Stimulated activated memory B cell treated with anti-CD40 and anti-IgM and Interleukin-4, amounts not matched to agents 10 μg/mL and 1 μg/mL and 100 μg/mL, for 72 hours (primary cell): ENCODE data around the gene CDH4.

Source experiments
- ATAC-seq: fragments of 150-1000 bp; cut with Tn5 transposase; 2 replicates; pipeline ENCODE4 v1.10.0; 2021
- H3K27ac Mint-ChIP-seq: one replicate; pipeline ENCODE4 v1.8.0; 2022; ENCODE audit warnings: mild to moderate bottlenecking, mixed read lengths
- H3K27me3 Mint-ChIP-seq: one replicate; pipeline ENCODE4 v1.8.0; 2022; ENCODE audit warnings: mixed read lengths
- H3K36me3 Mint-ChIP-seq: one replicate; pipeline ENCODE4 v1.8.0; 2022; ENCODE audit warnings: mixed read lengths
- H3K4me1 Mint-ChIP-seq: one replicate; pipeline ENCODE4 v1.8.0; 2022; ENCODE audit warnings: mixed read lengths
- H3K4me3 Mint-ChIP-seq: one replicate; pipeline ENCODE4 v1.8.0; 2022; ENCODE audit warnings: mild to moderate bottlenecking, moderate library complexity, mixed read lengths
- H3K9me3 Mint-ChIP-seq: one replicate; pipeline ENCODE4 v1.8.0; 2022; ENCODE audit warnings: mixed read lengths

CDH4 gene

DNA sequence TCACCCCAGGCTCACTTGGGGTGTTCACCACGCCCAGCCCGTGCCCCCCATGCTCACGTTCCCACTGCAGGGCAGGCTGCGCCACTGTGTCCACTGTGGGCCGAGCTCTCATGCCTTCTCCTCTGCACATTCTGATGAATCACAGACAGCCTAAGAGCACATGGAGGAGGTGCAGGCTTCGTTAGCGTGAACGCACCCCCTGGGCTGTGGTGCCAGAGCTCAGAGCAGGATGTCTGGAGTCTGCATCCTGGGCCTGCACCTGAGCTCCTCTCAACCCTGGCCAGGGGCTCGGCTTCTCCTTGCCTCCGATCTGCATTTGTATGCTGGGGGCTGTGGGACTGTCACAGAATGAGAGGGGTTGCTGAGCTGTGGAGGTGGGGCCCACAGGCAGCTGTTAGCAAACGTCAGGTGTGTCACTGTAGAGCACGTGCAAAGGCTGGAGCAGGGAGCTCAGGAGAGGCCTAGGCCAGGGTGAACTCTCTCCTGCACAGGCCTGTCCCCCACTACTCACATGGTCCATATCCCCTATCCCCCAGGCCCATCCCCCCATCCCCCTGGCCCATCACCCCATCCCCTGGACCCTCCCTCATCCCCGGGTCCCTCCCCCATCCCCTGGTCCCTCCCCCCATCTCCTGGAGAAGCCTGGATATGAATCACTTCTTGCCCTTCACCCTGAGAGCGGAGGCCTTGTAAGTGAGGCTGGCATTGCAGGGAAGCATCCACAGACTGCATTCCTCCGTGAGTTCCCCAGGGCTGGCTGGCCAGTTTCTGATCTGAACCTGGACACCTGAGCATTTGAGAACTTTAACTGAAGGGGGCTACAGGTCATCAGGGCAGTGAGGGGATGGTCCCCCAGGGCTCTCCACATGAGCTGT is 504.1 kb downstream of the CDH4 start:
- Mint-ChIP-seq H3K27me3 (no peaks in the 10 kb centered on the region), H3K4me3 (no peak overlapping the region), H3K9me3 (no peaks in the 10 kb centered on the region), H3K27ac (no peak overlapping the region), H3K36me3 (no peaks in the 10 kb centered on the region), H3K4me1 (no peaks in the 10 kb centered on the region)
- no peak for ATAC-seq

DNA sequence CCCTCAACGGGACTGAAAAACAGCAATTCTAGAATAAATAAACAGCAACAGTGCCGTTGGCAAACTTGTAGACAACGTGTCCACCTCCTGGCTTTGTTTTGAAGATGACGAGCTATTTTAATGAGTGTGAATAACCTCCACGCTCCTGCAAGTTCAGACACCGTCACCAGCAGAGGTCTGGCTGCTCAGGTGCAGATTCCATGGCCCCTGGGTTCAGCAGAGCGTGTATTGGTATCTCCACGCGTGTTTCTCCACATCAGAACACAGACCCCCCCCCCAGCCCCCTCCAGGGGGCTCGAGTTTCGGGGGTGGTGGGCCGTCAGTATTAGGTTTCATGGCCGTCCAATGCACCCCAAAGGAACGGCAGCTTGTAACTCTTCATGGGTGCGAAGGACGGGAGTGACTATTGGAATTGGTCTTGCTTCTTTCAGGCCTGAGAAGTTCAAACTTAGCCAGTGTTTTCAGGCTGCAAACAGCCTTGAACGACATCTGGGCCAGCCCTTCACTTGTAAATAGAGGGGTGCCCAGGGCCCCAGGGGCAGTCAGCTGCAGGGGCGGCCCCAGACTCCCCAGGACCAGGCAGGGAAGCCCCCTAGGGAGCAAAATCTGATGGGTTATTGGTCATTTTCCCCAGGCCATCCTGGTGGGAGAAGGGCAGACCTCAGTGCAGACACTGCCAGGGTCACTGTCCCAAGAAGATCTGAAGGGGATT is 505.1 kb downstream of the CDH4 start:
- Mint-ChIP-seq H3K27me3 (no peaks in the 10 kb centered on the region), H3K4me3 (no peak overlapping the region), H3K4me1 (no peaks in the 10 kb centered on the region), H3K36me3 (no peaks in the 10 kb centered on the region), H3K9me3 (no peaks in the 10 kb centered on the region), H3K27ac (no peak overlapping the region)
- no peak for ATAC-seq

DNA sequence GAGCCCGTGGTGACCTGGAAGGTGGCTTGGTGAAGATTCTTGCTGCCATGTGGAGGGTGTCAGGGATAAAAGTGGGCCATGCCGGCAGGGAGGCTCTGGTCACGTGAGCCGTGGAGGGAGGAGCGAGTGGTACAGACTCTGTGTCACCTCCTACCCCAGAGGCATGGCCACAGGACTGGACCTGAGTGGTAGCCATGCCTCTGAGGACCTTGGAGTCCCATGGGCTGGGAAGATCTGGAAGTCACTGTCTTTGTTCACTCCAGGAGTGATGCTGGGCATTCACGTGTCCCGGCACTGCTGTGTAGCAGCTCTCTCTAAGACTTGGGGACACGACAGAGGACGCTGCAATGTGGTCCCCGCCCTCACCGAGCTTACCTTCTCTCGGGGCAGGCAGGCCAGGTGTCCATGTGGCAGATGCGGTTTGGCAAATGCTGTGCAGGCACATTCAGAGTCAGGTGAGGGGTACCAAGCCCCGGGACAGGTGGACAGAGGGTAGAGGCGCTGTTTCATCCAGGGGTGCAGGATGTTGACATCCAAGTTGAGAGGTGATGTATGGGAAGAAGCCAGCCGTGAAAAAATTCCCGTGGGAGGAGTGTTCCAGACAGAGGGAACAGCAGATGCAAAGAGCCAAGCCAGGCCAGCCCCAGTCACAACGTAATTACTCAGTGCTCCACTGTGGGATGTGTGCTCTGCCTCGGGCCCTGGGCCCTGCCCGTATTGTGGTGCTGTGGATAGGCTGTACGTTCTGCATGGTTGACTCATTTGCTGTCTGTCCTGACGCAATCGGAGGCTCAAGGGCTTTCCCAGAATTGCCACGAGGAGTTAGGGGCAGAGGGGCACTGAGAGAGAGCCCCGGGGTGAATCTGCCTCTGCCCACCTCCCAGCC is 505.9 kb downstream of the CDH4 start:
- Mint-ChIP-seq H3K9me3 (no peaks in the 10 kb centered on the region), H3K36me3 (no peaks in the 10 kb centered on the region), H3K27ac (no peak overlapping the region), H3K4me1 (no peaks in the 10 kb centered on the region), H3K4me3 (no peak overlapping the region), H3K27me3 (no peaks in the 10 kb centered on the region)
- ATAC-seq, result no peak

DNA sequence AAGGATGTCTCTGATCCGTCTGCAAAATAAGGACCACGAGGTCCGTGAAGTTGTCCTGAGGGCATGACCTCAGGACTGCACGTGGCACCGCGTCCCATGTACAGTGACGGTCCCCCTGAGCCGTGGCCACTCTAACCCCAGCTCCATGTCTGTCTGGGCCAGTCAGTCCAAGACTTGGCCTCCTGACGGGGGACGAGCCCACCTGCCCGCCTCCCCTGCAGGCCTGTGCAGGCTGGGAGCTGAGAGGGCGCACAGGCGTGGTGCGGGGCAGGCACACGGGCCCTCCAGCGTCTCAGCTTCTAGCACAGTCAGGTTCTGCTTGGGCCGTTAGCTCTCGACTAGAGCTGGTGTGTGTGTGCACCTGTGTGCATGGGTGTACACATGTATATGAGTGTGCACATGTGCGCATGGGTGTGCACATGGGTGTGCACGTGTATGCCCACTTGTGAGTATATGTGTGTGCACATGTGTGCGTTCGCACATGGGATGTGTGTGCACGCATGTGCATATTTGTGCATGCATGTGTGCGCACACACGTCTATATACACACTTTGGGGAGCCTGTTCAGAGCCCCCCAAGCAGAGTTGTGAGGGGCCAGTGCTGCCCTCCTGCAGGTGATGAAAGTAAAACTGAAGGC is 506.6 kb downstream of the CDH4 start:
- H3K27me3 Mint-ChIP-seq, result no peaks in the 10 kb centered on the region
- H3K4me1 Mint-ChIP-seq, result no peaks in the 10 kb centered on the region
- no peak for ATAC-seq
- no peak overlapping the region for H3K4me3 Mint-ChIP-seq
- H3K27ac Mint-ChIP-seq, result no peak overlapping the region
- no peaks in the 10 kb centered on the region for H3K36me3 Mint-ChIP-seq
- H3K9me3 Mint-ChIP-seq, result no peaks in the 10 kb centered on the region

DNA sequence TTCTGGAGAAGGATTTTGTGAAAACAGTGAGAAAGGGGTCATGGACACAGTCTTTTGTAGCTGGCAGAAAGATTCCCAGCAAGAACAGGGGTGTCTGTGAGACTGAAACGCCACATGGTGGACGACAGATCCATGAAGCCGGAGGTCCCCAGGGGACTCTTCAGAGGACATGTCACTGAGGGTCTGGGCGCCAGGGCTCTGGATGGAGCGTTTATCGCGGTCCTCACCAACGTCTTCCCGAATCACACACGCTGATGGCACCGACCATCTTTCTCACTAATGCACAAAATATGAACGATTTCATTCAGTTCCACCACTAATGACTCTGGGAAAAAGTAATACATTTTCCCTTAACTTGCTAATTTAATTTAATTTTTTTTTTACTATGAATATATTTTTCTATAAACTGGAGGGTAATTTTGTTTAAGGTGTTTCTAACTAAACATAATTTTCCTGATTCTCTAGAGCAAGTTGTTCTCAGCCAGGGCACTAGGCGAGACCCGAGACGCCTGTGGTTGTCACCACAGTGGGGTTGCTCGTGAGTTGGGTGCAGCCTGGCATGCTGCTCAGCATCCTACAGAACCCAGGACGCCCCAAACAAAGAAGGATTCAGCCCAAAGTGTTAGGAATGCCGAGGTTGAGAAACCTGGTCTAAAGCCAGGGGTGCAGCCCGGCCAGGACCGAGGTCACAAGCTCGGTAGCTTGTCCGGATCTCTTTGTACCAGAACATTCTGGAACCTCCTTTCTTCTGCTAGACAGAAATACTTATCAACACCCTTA is 507.4 kb downstream of the CDH4 start:
- H3K9me3 Mint-ChIP-seq, result no peaks in the 10 kb centered on the region
- H3K27me3 Mint-ChIP-seq, result no peaks in the 10 kb centered on the region
- no peaks in the 10 kb centered on the region for H3K4me1 Mint-ChIP-seq
- no peak overlapping the region for H3K4me3 Mint-ChIP-seq
- no peak for ATAC-seq
- no peak overlapping the region for H3K27ac Mint-ChIP-seq
- no peaks in the 10 kb centered on the region for H3K36me3 Mint-ChIP-seq

DNA sequence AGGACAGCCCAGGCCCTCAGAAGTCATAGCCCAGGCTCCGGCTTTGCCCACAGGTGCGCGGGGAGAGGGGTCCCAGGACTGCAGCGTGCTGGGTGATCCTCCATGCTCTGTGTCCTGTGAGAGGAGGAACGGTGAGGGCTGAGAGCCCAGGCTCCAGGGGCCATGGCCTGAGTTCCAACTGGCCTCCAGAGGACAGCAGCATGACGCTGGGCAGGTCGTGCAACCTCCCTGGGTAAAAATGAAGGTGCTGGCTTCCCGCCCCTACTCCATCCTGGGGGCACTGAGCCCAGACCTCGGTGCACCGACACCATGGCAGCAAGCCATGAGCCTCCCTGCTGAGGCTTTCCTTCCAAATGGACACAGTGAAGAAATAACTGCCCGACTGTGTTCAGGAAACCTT is 508.3 kb downstream of the CDH4 start:
- no peaks in the 10 kb centered on the region for H3K4me1 Mint-ChIP-seq
- no peaks in the 10 kb centered on the region for H3K27me3 Mint-ChIP-seq
- no peak for ATAC-seq
- H3K36me3 Mint-ChIP-seq, result no peaks in the 10 kb centered on the region
- no peak overlapping the region for H3K4me3 Mint-ChIP-seq
- no peak overlapping the region for H3K27ac Mint-ChIP-seq
- H3K9me3 Mint-ChIP-seq, result no peaks in the 10 kb centered on the region

DNA sequence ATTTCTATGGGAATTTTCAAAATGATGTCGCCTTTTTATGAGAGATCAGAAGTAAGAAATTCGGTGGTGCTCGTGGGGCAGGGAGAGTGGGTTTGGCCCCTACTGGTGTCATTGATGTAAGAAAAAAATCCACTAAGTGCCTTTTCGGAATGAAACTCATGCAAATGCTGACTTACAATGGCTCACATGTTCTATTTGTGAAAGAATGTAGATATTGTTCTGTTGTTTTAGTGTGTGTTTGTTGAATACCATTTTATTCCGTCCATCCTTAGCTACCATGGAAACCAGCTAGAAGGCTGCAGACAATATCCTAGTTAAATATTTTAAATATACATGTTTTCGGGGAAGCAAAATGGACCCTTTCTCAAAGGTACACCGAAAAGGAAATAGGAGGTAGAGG is 508.7 kb downstream of the CDH4 start:
- H3K27ac Mint-ChIP-seq, result no peak overlapping the region
- H3K27me3 Mint-ChIP-seq, result no peaks in the 10 kb centered on the region
- H3K4me1 Mint-ChIP-seq, result no peaks in the 10 kb centered on the region
- H3K9me3 Mint-ChIP-seq, result no peaks in the 10 kb centered on the region
- H3K4me3 Mint-ChIP-seq, result no peak overlapping the region
- no peak for ATAC-seq
- H3K36me3 Mint-ChIP-seq, result no peaks in the 10 kb centered on the region

DNA sequence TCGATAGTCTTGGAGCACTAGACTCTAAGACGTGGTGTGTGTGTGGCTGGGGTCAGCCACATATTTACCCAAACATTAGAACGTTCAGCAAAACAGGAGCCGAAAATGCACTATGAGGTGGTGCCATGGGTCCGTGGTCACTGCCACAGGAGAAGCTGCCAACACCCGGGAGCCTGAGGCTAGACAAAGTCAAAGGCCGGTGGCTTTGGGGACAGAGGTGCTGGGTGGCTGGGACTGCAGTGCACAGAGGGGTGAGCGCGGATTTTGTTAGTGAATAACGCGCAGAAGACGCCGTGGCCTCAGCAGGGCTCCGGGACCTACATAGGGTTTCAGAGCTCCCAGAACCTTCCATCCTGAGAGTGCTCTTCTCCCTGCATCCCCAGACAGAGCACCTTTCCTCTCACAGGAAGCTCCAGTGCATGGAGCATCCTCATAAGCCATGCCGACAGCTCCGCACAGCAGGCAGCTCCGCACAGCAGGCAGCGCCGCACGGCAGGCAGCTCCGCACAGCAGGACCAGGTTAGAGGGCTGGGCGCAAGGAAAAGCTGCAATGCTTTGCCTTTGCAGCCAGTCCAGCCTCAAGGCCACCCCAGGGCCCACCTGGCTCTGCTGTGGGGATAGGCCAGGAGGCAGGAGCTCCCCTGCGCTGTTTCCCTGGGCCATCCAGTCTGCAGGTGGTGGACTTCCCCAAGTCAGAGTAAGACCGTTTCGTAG is 509.5 kb downstream of the CDH4 start:
- Mint-ChIP-seq H3K4me3 (no peak overlapping the region), H3K36me3 (no peaks in the 10 kb centered on the region), H3K27me3 (peaks cover 7% of the 10 kb centered on the region), H3K9me3 (no peaks in the 10 kb centered on the region), H3K27ac (no peak overlapping the region), H3K4me1 (no peaks in the 10 kb centered on the region)
- ATAC-seq, result no peak

DNA sequence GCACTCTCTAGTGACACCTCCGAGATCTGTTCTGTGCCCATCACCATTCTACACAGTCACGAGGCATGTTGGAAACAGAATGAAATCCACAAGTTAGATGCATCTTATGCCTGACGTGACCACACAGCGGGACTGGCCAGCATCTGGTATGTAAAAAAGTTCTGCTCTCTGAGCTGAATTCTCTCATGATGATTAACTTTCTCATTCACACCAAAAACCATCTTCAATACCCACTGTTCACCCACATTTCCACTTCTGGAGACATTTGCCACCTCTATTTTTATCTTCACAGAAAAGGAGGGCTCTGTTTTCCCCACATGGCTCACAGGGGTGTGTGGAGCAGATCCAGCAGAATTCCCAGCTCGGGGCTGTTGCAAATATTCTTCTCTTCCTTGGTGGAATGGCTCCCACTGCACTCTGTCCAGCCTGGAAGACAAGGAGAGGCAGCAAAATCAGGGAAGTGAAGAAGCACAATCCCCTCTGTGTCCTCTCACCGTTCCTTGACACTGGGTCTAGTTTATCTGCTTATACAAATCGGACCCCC is 510.2 kb downstream of the CDH4 start:
- H3K27me3 Mint-ChIP-seq, result peaks cover 13% of the 10 kb centered on the region
- ATAC-seq, result no peak
- no peaks in the 10 kb centered on the region for H3K9me3 Mint-ChIP-seq
- H3K4me3 Mint-ChIP-seq, result no peak overlapping the region
- H3K4me1 Mint-ChIP-seq, result no peaks in the 10 kb centered on the region
- H3K36me3 Mint-ChIP-seq, result no peaks in the 10 kb centered on the region
- no peak overlapping the region for H3K27ac Mint-ChIP-seq

DNA sequence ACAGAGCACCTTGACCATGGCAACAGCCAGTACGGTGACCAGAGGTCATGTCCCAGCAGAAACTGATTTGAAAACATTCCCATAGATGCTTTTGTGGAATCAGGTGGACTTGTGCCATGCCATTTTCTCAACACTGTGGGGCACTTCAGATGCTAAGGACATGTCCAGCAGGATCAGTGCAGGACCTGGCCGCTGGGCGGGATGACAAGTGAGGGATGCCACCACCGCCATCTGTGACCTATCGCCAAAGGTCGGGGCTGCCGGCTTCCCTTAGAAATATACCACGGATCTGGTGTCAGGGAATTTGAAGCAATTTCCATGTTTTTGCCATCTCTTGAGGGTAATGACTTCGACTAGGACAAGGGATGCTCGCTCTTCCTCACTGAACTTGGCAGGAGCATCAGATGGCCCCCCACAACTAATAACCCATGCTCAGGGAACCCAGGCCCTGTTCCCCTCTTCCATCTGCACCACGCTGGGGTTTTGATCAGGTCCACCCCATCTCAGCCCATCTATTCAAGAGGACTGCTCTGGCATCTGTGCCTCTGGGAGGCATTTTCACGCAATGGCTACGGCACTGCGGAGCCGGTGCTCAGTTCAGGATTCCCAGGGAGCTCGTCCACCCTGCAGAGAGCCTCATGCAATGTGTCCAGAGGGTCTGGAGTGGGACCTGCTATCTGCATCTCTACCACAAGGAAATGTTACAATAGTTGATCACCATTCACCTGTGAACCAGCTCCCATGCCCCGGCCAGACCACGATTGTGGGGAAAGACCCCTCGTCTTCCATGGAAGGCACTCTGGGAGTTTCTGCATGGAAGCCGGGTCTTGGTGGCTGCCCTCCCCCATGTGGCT is 511.1 kb downstream of the CDH4 start:
- no peak overlapping the region for H3K4me3 Mint-ChIP-seq
- no peak overlapping the region for H3K27ac Mint-ChIP-seq
- no peak for ATAC-seq
- H3K36me3 Mint-ChIP-seq, result no peaks in the 10 kb centered on the region
- no peaks in the 10 kb centered on the region for H3K9me3 Mint-ChIP-seq
- peaks cover 14% of the 10 kb centered on the region for H3K27me3 Mint-ChIP-seq
- no peaks in the 10 kb centered on the region for H3K4me1 Mint-ChIP-seq

DNA sequence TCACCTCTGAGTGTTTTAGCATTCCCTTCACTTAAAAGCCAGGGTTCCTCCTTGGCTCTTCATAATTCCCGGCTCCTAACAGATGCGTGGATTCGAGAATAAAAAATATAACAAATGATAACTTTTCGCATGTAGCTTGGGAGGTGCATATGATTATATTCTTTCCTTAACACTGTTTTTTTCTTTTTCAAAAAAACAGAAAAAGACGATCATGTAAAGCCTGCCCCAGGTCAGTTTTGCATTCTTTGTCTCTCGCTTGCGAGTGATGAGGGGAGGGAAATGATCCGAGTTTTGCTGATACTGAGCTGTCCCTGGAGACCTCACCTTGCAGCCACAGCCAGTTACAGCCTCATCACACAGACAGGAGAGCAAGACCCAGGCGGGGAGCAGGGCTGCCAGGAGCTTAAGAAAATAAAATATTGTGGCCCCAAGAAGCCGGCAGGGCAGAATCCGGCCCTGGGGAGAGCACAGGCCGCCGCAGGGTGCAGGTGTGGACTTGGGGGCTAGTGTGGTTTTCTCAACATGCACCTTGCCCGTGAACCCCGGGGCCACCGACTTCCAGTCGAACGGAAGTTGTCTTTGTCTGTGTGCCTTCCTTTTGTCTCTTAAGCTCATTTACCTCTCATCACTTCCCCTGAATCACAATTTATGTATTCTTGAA is 511.8 kb downstream of the CDH4 start:
- no peak overlapping the region for H3K27ac Mint-ChIP-seq
- ATAC-seq, result no peak
- no peaks in the 10 kb centered on the region for H3K9me3 Mint-ChIP-seq
- no peaks in the 10 kb centered on the region for H3K4me1 Mint-ChIP-seq
- H3K27me3 Mint-ChIP-seq, result peaks cover 14% of the 10 kb centered on the region
- no peak overlapping the region for H3K4me3 Mint-ChIP-seq
- H3K36me3 Mint-ChIP-seq, result no peaks in the 10 kb centered on the region

DNA sequence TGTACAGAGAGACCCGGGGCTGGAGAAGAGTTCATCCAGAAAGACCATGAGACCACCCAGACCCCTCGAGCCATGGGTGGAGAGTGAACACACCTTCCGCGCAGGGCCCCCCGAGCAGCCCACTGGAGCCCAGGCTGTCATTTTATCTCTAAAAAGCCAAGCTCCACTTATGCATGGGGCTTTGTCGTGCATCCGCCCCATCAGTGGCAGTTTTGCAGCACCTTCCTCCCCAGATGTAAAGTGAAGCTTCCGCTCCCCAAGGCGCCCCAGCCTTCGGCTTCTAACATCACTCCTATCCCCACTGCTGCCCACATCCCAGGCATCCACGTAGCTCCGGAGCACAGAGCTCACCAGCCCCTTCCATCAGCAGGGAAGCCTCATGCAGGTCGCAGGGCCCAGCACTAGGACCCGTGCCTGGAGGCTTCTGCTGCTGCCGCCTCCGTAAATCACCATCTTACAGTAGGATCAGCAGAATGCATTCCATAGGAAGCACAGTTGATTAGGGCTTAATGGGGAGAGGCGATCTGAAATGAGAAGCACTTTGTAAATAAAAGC is 512.5 kb downstream of the CDH4 start:
- ATAC-seq, result no peak
- Mint-ChIP-seq H3K9me3 (no peaks in the 10 kb centered on the region), H3K27me3 (peaks cover 14% of the 10 kb centered on the region), H3K4me1 (no peaks in the 10 kb centered on the region), H3K4me3 (no peak overlapping the region), H3K36me3 (no peaks in the 10 kb centered on the region), H3K27ac (no peak overlapping the region)
